HG02678 (cell line): ENCODE results near the gene NPPB.

Source experiments
- ATAC-seq: cut with Tn5 transposase; IDR thresholded peaks from one replicate; pipeline ENCODE4 v1.9.1; 2021; ENCODE audit warnings: mild to moderate bottlenecking, moderate library complexity; ENCODE audit not compliant: unreplicated experiment

Gene NPPB

DNA sequence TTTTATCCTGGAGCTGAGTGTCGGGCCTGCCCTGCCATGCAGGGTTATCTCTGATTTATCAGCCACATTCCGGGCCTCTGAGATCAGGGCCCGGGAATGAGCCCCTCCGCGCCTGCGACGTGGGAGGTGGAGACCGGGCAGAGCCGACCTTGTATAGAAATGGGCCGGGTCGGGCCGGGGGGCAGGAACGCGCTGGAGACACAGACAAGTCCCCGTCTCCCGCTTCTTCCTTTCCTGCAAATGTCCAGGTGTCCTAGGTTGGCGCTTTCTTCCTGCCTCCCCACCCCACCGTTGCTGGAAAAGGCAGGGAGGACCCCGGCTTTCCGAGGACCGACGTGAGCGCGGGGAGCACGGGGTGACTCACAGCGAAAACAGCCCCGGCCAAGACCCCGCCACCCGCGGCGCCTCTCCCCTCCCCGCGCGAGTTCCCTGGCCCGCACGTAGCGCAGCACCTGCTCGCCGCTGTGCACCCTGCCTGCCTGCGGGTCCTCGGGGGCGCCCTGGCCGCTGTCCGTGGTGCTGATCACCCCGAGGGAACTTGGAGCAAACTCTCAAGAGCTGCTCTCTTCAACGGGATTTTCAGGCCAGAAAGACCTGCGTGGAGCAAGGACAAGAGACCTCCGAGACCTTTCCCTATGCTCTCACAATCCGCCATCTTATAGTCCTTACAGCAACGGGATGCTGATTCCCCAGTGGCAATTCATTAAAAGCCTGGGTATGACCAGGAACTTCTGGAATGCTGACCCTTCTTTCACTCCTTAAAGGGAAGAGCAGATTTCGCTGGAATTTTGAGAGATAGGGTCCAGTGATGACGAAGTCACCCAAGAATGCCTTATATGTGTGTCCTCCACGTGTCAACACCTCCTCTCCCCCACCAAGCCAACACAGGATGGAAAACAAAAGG is 475 bp upstream of the NPPB start:
- ATAC-seq, result no peak

DNA sequence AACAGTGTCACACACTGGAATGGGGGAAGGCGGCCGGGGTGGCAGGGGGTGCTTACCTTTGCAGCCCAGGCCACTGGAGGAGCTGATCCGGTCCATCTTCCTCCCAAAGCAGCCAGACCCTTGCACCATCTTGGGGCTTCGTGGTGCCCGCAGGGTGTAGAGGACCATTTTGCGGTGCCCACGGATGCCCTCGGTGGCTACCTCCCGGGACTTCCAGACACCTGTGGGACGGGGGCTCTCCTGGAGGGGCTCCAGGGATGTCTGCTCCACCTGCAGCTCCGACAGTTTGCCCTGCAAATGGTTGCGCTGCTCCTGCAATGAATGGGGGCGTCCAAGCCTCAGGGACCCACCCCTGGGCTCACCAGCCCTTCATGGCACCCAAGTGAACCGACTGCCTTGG is 587 bp downstream of the NPPB start:
- ATAC-seq, result no peak

GRCh38 chr1:11857164-11857851 is 1.4 kb downstream of the NPPB start:
- no peak for ATAC-seq

- no peak for ATAC-seq
Measured at GRCh38 chr1:11856698-11857097, 2.0 kb downstream of the NPPB start.

DNA sequence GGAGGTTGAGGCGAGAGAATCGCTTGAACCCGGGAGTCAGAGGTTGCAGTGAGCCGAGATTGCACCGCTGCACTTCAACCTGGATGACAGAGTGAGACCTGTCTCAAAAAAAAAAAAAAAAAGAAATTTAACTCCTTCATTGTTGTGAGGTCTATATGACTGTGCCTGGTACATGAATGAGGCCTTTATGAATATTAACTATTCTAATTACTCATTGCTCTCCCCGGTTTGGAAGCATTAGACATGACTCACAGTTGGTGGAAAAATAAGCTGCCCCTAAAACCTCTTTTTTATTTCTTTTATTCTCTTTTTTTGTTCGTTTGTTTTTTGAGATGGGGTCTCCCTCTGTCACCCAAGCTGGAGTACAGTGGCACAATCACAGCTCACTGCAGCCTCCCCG is 3.3 kb downstream of the NPPB start:
- no peak for ATAC-seq

DNA sequence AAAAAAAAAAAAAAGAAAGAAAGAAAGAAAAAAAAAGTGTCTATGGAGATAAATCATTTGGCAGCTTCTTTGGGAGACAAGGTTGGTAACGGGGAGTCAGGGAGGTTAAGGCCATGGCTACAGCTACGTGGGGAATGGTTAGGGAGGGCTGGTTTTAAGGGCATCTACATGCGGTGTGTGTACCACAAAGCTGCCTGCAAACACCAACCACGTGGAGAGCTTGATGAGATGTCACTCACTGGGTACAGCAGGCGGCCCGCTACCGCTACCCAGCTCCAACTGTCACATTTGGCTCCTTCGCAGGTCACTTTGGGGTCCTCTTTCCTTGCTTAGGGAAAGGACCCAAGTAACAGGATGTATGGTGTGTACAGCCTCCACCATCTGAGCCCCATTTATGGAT is 4.2 kb downstream of the NPPB start:
- ATAC-seq, result no peak

- no peak for ATAC-seq
Measured at GRCh38 chr1:11851180-11851579, 7.6 kb downstream of the NPPB start.

DNA sequence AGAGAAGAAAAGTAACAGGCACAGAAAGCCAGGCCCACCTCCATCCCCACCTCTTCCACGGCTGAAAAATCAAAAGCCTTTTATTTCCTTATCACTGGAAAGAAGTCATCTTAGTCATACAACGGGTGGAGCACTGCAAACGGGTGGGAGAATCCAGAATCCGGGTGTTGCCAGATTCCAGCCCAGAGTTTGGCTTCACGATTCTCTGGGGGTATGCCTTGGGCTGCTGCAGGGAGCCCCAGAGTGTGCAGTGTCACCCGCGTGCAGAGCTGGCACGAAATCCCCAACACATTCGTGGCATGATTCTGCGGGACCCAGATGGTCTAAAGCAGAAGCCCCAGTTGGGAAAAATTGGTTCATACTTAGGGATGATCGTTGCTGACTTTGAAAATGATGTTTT is 8.6 kb downstream of the NPPB start:
- no peak for ATAC-seq

DNA sequence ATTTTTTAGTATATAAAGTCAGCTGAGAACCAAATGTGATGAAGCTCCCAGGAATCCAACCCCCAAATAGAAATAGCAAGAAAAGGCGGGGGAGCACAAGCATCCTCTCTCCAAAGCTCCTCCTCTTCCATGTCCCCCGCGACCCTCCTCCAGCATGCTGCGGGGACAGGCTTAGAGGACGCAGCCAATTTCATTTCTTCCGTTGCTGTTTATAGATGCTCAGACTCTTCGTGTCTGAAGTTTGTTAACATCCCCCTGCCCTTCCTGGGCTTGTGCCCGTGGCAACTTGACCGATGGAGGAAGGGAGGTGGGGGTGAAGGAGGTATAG is 10.4 kb downstream of the NPPB start:
- ATAC-seq, result no peak

GRCh38 chr1:11847667-11848372 is 10.9 kb downstream of the NPPB start, which contains the start of gene NPPA:
Gene NPPA (minus strand): TSS chr1:11847783. CDS start chr1:11847684, 99 bp downstream.
- ATAC-seq, result no peak

DNA sequence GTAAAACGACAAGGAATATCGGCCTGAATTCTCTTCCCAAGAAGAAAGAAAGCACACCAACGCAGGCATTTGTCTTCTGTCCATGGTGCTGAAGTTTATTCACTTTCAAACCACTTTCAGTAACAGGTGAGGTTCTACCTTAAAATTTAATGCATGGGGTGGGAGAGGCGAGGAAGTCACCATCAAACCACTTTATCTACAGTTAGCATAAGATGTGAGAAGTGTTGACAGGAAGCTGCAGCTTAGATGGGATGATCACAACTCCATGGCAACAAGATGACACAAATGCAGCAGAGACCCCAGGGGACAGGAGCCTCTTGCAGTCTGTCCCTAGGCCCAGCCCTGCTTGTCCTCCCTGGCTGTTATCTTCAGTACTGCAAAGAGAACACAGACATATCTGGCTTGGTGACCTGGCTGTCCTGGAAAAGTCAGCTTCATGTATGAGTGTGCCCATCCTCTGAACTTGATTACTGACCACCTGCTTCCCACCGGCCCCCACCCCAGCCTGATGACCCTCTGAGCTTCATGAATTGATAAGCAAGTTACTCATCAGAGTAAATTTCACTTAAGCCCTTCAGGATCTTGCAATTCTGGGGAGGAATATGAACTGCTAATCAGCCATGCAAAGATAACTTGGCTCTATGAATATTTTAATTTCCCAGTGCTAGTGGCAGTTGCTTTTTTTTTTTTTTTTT is 13.0 kb downstream of the NPPB start:
- no peak for ATAC-seq

- no peak for ATAC-seq
Measured at GRCh38 chr1:11842154-11843041, 16.3 kb downstream of the NPPB start.

GRCh38 chr1:11841245-11842153 is 17.2 kb downstream of the NPPB start:
- no peak for ATAC-seq

- ATAC-seq, result no peak
Measured at GRCh38 chr1:11839727-11840705, 18.7 kb downstream of the NPPB start.

DNA sequence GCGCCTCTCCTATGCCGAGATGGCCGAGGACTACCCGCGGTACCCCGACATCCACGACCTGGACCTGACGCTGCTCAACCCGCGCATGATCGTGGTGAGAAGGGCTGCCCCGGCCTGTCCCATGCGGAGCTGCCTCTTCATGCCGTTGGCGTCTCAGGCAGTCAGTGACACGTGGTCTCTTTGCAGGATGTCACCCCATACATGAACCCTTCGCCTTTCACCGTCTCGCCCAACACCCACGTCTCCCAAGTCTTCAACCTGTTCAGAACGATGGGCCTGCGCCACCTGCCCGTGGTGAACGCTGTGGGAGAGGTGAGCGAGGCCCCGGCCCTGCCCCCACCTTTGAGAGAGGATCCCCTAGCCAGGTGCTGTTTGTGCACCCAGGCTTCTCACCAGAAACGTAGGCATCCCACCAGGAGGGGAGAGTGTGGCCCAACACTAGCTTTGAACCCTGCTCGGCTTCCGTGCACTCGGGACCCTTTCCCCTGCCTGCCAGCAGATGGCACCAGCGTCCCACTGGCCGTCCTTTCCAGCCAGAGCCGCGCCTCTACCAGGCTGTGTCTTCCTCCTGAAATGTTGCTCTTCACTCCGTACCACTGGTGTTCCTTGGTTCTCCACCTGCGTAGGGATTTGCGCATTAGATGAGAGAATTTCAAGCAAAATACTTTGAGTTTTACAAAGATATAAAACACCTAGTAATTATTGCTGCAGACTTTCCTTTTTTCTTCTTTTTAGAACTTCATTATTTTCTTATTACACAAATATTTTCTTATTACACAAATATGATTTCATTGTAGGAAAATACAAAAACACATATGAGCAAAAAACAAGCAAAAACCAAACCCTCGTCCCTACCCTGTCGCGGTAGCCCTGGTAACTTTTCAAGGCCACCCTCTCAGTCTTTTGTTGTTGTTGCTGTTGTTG is 20.1 kb downstream of the NPPB start:
- no peak for ATAC-seq

GRCh38 chr1:11837767-11838348 is 20.9 kb downstream of the NPPB start:
- no peak for ATAC-seq
